Stimulated activated CD8-positive, alpha-beta memory T cell treated with anti-CD3 and anti-CD28 coated beads, Interleukin-4, amount 100 ng/mL, for 4 hours (primary cell): ENCODE results near the gene PRR14L.
"Not testable (repeated sequence)": the region's sequence is repeated elsewhere in the genome, so short reads cannot be mapped to it uniquely, and the experiment has no call there.

Source experiments
- DNase-seq, 2 donors: peaks; one replicate each; pipeline ENCODE4 v3.0.0-alpha.2; 2020; ENCODE audit warnings: low read depth in 2 of 2, low spot score in 1 of 2

The PRR14L gene

DNA sequence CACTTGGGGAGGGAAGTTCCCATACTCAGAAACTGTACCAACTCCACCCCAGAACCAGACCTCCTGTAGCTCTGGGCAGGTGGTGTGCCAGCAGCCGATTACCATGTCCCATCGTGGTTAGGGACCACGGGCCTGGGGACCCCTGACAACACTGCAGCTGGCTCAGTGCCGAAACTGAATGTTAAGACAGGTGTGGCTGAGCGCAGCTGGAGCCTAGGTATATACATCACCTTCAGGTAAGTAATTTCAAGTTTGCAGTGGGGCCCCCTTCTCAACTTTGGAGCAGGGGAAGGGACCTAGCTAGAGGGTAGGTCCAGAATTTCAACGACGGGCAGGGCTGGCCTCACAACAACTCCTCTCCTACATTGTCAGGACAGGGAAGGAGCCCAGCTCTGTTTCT is 67.2 kb downstream of the PRR14L start:
- DNase-seq: no peak

DNA sequence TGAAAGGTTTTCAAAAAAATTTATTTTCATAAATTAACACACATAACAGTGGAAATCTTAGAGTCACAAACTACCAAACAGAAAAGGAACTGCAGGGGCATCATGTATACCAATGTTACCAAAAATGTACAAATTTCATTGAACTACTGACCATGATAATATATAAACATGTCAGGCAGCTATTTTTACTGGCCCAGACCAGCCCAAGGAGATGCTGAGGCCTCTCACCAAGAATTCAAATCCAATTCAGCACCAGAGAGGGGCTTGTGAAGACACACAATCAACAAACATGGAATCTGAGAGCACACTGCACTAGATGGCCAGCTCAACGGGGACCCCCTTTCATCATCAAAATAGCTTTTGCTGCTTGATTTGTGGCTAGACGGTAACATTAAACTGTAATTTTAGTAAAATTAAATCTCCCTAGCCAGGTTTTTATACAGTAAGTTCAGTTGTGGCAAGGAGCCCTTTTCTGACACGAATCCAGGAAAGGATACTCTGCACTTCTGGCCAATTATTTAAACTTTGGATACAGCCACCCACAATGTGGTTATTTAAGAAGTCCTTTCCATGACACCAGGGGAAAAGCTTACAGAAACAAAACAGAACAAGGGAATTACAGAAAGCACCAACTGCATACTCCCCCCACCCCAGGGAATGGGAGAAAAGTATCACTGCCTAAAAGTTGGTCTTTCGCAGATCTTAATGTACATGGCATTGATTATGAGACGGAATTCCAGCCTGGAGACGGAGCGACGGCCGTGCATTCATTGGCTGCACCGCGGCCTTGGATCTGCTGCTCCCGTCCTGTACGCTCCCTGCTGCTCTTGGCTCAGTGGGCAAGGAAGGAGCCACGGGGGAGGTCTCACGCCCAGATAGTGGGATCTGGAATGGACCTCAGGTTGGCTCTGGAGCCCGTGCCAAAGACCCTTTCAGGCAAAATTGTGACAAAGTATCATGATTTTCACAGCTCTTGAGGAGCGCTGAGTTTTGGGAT is 68.3 kb downstream of the PRR14L start:
- DNase-seq: no peak

DNA sequence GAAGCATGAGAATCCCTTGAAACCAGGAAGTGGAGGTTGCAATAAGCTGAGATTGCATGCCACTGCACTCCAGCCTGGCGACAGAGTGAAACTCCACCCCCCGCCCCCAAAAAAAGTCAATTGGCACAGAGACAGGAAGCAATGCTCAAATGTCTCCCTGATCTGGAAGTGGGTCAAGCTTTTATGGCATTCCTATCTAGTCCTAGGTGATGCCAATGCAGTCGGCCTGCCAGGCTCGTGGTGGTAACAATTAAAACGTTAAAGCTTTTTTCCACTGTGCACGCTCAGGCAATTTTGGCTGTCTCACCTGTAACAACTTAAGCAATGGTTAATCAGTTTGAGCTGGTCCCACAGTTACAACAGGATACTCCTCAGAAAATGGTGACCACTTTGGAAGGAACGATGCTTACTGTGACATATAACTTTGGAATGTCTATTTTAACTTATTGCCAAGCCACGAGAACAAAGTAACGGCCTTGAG is 69.0 kb downstream of the PRR14L start:
- no peak for DNase-seq

DNA sequence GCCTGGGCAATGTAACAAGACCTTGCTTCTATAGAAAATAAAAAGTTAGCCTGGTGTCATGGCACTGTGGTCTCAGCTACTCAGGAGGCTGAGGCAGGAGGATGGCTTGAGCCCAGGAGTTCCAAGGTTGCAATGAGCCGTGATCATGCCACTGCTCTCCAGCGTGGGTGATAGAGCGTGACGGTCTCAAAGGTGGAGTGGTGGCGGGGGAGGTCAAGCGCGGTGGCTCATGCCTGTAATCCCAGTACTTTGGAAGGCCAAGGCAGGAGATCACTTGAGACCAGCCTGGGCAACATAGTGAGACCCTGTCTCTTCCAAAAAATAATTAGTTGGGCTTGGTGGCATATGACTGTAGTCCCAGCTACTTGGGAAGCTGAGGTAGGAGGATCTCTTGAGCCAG is 71.2 kb downstream of the PRR14L start:
- DNase-seq: no peak

DNA sequence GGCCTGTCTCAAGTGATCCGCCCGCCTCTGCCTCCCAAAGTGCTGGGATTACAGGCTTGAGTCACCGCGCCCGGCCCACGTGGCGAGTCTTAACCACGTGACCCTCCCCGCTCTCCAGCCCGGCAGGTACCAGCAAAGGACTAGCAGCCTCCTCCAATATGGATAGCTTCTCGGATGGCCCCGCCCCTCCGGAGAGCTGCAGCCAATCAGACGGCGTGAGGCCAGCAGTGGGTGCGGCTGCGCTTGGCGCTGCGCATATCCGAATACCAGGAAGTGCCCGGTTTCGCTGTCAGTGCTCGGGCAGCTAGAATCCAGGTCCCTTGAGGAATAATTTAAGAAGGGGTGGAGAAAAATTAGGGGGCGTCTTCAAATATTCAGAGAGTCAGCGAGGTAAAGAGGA is 73.2 kb downstream of the PRR14L start:
- peak; percentile 84 to 86 for DNase-seq

DNA sequence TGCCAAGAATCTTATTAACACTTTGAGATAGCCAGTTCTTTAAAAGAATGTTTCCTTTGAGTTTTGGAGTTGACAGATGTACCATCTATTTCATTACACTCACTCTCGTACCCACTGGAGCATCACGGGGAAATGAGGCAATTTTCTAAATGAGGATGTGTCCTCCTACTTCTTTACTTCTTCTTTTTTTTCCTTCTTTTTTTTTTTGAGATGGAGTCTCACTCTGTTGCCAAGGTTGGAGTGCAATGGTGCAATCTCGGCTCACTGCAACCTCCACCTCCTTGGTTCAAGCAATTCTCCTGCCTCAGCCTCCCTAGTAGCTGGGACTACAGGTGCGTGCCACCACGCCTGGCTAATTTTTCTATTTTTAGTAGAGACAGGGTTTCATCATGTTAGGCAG is 75.7 kb downstream of the PRR14L start:
- not testable (repeated sequence) for DNase-seq

DNA sequence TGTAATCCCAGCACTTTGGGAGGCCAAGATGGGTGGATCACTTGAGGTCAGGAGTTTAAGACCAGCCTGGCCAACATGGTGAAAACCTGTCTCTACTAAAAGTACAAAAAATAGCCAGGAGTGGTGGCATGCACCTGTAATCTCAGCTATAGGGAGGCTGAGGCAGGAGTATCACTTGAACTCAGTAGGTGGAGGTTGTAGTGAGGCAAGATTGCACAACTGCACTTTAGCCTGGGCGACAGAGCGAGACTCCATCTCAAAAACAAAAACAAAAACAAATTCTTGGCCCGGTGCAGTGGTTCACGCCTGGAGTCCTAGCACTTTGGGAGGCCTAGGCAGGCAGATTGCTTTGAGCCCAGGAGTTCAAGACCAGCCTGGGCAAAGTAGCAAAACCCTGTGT is 81.1 kb downstream of the PRR14L start:
- not testable (repeated sequence) for DNase-seq

DNA sequence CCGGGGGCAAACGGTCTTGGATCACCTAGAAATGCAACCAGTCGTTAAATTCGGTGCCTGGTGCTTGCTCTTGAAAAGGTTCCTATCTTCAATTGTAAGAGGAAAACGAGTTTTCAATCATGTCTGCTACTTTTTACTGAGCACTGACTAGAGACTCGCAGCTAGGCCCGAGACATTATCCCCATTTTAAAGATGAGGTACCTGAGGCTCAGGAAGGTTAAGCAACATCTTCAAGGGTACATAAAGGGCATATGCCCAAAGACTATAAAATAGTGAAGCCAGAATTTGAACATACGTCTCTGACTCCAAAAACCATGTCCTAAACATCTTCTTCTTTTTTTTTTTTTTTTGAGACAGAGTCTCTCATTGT is 87.3 kb downstream of the PRR14L start:
- no peak for DNase-seq

DNA sequence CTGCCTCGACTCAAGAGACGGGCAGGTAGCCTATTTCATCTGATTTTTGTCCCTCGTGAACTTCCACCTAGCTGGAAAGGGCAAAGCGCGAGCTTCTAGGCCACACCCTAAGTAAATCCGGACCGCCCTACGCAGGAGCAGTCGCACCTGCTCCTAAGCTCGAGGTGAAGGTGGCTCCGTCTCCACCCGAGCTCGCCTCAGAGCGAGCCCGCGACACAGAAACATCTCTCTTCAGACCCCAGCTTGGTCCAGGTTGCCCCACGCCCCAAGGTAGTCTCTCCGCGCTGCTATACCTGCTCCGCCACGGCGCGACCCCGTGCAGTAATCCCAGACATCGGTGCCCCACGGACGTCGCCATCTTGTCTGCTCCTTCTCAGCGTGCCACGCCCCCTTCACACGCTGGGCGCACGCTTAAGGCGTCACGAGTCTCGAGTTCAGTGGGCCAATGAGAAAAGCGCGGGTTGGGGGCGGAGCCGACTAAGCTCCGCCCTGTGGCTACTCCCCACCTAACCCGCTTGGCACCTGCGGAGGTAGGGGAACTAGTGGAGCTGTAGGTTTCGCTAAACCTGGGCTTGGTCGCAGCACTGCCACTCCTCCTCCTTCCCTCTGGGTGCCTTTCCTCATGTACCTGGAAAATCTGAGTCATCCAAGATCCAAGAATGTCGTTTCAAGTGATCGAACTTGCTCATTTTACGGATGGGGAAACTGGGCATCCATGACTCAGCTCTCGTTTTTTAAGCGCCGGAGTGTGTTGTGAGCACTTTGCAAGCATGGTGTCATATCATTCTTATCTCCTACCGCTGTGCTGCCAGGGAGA is 87.9 kb downstream of the PRR14L start, which contains the start of gene PISD:
Gene PISD, minus strand, starts transcription at position 365 of the 817 bp plus-strand sequence. Its CDS starts 7 bp downstream, at position 358.
- peak; percentile 92 to 95 for DNase-seq

DNA sequence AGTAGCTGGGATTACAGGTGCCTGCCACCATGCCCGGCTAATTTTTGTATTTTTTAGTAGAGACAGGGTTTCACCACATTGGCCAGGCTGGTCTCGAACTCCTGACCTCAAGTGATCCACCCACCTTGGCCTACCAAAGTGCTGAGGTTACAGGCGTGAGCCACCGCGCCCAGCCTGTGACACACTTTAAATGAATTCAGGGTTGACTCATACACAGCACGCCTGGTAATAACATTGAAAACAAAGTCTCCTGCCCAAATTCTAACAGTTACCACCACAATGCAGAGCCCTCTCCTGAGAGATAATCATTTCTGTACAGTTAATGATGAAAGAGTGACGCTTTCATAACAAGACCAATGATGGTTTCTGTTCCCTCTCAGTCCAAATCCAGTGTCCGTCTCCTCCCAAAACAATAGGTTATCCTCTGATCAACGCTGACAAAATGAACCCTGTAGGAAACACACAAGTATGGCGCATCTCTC is 89.0 kb downstream of the PRR14L start:
- peak in 1 of 2 donors; percentile 20 for DNase-seq

DNA sequence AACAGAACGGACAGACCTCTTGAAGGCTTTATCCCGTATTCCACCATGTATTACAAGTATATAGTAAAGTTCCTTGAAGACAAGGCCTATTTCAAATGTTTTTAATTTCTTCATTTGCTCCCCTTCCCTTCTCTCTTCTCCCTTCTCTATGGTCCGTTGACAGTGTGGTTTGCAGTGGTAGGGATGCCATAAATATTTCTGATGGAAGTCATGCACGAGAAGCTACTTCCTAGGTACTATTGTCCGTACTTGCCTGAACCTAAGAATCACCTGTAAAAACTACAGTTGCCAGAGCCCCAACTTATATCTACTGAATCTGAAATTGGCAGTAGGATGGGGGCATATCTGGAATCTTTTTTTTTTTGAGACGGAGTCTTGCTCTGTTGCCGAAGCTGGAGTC is 90.7 kb downstream of the PRR14L start:
- DNase-seq: no peak

DNA sequence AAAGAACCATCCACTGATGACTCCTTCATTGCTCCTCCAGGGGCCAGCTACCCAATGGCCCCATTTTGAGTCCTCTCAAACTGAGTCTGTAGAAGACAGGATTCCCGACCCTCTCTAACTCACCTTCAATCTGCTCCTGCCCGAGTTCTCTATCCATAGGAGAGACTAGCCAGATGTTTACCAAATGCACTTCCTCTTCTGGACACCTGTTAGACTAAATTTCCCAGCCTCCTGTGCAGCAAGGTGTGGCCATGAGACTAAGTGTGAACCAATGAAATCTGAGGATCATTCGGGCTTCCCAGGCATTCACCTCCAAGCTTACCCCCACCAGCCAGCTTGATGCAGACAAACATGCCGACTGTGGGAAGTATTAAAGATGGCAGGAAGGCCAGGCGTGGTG is 95.5 kb downstream of the PRR14L start:
- no peak for DNase-seq

DNA sequence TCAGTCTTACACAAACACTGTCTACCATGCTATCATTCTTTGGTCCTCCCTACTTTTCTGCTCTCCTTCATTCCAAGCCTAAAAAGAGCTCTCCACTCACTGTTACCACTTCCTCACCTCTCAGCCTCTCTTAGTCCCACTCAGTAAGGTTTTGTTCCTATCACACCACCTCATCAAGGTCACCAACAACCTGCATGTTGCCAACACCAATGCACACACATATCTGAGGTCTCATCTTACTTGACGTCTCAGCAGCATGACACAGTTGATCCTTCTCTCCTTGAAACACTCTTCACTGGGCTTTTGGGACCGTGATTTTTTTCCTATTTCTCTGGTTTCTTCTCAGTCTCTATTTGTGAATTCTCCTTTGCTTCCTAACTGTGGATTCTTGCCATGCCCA is 96.0 kb downstream of the PRR14L start:
- DNase-seq: no peak

DNA sequence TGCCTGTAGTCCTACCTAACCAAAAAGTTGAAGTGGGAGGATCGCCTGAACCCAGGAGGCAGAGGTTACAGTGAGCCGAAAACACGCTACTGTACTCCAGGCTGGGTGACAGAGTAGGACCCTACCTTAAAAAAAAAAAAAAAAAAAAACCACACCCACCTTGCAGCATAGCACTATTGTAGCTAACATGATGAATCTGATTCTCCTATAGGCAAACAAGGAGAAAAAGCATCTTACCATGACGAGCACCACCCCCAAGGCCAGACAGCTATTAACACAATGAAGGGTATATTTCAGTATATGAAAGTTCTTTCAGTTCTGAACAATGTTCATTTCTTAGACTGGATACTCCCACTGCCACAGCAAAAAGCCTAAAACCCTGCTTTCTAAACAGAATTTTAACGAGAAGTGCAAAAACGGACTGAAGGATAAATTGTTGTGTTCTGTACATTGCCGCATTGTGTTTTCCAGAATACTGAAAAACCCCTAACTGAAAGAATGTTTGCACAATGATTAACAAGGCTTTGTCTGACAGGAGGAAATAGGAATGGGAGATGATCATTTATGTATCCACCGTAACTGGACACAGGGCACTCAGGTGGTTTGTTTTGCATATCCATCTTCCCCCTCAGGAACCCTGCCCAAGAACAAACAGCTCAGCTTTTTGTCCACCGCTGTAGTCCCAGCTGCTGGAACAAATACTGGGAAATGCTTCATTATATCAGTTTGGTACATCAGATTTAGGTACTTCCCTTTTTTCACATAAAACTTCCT is 96.8 kb downstream of the PRR14L start:
- no peak for DNase-seq

DNA sequence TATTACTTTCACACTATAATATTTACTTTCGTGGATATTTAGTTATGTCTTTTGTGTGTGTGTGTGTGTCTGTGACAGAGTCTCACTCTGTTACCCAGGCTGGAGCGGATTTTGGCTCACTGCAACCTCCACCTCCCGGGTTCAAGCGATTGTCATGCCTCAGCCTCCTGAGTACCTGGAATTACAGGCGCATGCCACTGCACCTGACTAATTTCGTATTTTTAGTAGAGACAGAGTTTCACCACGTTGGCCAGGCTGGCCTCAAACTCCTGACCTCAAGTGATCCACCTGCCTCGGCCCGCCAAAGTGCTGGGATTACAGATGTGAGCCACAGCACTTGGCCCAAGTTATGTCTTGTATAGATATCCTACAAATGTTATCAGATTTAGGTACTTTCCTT is 97.8 kb downstream of the PRR14L start:
- DNase-seq: no peak

DNA sequence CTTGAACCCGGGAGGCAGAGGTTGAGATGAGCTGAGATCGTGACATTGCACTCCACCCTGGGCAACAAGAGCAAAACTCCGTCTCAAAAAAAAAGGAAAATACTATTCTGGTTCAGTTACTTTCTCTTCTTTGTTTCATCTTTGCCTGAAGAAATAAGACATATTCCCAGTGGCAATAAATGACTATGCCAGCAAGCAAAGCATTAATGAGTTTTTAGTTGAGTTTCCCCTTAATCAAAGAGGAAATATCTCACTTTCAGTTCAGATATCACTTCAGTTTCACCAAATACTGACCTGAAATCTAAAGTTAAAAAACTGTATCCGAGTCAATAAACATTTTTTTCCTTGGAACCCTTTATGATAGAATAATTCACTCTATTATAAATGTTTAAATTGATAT is 98.3 kb downstream of the PRR14L start:
- DNase-seq: no peak

DNA sequence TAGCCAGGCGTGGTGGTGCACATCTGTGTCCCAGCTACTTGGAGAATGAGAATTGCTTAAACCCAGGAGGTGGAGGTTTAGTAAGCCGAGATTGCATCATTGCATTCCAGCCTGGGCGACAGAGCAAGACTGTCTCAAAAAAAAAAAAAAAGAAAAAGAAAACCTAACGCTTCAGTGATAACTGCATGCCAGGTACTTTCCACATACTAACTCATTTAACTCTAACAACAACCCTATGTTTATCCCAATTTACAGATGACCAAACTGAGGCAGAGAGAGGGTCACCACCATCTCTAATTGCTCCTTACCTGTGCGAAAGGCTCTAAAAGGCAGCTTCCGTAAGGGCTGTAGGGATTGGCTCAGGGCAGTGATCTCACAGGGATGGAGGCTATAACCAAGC is 99.5 kb downstream of the PRR14L start:
- DNase-seq: no peak

DNA sequence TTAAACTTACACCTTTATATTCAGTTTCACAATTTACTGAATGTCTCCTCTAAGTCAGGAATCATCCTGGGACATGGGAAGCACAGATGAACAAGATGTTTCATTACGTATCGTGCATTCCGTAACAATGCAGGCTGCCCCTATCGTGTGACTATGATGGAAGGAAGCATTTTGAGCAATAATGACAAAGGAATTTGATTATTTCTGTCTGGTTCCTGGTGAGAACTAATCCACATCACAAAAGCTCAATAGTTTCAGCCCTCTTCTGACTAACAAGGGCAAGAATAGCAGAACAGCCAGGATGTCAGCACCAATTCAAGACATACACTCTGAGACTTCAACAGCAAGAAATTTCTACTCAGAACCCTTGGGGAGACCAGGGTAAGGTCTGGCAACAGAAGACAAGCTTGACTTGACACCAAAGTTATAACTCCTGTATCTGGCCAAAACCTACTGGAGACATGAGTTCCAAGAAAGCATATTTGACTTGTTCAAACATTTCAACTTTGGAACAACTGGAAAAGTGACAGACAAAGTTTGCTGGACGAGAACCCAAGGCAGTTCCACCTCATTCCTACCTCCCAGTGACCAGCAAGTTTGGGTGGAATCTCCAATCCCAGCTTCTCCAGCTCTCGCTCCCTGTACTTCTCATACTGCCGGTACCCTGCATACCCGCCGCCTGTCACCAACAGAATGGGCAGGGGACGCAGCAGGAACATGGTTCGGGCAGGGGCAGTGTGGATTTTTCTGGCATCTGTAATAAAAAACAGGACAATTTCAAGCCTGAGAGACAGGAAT is 102.2 kb downstream of the PRR14L start:
- no peak for DNase-seq

DNA sequence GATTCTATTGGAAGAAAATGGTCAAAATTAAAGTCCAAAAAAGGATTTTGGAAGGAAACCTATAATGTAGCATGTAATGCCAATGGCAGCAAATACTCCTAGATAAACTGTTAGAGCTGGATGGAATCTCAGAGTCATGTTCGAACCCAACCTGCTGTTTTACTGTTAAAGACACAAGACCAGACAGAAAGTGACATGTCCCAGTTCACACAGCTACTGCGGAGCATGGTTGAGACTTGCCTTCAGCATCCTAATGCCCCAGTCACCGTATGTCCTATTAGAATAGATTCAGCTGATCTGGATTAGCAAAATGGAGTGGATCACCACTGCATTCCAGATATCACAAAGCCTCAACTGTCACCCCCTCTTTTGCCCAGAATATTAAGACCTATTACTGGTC is 102.9 kb downstream of the PRR14L start:
- DNase-seq: no peak
